ENCODE measurements around the gene TMPRSS4. TPM values are rescaled to one million over a fixed set of nuclear protein-coding genes. Genes with fewer than 3 reads are reported as not detected.

TMPRSS4 gene
- total RNA-seq, 1 donor from 2014 or later = not detected

DNA sequence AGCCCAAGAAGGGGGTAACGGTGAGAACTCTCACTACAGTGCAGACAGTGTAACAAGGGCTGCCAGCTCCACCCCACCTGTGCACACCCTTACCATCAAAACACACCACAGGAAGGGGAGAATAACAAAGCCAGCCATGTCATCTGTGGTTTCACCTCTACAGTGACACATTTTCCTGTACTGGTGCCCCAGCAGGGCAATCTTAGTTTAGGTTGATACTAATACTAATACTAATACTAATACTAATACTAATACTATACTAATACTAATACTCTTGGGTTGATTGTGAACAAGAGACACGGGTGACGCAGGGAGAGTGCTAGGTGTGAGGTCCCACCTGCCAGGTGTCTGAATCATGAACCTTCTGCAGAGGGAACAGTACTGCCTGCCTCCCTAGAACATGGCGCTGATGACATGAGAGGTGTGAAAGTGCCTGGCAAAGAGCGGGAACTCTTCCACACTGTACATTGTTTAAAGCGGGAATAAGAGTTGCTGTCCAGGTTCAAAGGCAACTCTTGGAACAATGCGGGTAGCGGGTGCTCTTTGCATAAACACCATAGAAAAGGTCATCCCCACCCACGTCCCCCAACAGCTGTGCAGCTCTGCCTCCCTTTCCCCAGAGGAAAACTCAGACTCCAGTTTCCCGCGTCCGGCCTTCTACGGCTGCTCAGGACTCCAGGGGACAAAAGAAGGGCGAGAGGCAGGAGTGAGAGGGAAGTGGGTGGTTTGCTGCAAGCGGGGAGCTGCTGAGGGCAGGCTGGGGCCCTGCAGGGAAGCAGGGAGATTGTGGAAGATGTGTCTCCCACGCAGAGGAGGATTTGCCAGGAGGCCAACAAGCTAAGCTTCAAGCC, 25.0 kb upstream of the TMPRSS4 start:
- Mint-ChIP-seq H3K9me3 (ENCODE audit: unreplicated experiment) (peaks cover 5% of the 10 kb centered on the region), H3K4me1 (ENCODE audit: low read depth, unreplicated experiment) (no peaks in the 10 kb centered on the region), H3K27ac (ENCODE audit: unreplicated experiment) (no peak overlapping the region), H3K36me3 (ENCODE audit: unreplicated experiment) (peaks cover 5% of the 10 kb centered on the region), H3K27me3 (ENCODE audit: unreplicated experiment) (peaks cover 2% of the 10 kb centered on the region), H3K4me3 (ENCODE audit: unreplicated experiment) (no peak overlapping the region)
- no peak for TF ChIP-seq CTCF (IDR thresholded peaks at IDR 0.05; ENCODE audit: partially characterized antibody, unreplicated experiment)
- no peak for DNase-seq

DNA sequence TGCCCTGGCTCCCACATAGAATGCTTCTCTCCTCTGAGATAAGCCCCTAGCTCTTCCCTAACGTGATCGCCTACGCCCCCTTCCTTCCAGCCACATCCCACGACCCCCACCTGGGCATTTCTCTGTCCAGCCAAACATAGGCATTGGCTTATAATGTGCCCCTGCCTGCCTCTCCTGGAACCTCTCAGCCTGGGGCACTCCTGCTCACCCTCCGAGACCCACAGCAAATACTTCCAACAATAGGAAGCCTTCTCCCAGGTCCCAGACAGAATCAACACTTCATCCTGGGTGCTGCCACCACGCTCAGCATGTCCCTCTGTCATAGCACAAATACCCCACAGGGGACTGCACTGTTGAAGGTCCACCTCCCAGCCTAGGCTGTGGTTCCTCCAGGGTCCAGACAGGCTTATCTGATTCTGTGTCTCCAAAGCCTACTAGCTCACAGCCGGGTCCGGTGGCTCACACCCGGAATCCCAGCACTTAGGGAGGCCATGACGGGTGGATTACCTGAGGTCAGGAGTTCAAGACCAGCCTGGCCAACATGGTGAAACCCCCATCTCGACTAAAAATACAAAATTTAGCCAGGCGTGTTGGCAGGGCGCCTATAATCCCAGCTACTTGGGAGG, 24.2 kb upstream of the TMPRSS4 start:
- Mint-ChIP-seq H3K9me3 (ENCODE audit: unreplicated experiment) (peaks cover 6% of the 10 kb centered on the region), H3K4me3 (ENCODE audit: unreplicated experiment) (no peak overlapping the region), H3K4me1 (ENCODE audit: low read depth, unreplicated experiment) (no peaks in the 10 kb centered on the region), H3K27ac (ENCODE audit: unreplicated experiment) (no peak overlapping the region), H3K36me3 (ENCODE audit: unreplicated experiment) (peaks cover 5% of the 10 kb centered on the region), H3K27me3 (ENCODE audit: unreplicated experiment) (peaks cover 8% of the 10 kb centered on the region)
- DNase-seq = no peak
- no peak for TF ChIP-seq CTCF (IDR thresholded peaks at IDR 0.05; ENCODE audit: partially characterized antibody, unreplicated experiment)

DNA sequence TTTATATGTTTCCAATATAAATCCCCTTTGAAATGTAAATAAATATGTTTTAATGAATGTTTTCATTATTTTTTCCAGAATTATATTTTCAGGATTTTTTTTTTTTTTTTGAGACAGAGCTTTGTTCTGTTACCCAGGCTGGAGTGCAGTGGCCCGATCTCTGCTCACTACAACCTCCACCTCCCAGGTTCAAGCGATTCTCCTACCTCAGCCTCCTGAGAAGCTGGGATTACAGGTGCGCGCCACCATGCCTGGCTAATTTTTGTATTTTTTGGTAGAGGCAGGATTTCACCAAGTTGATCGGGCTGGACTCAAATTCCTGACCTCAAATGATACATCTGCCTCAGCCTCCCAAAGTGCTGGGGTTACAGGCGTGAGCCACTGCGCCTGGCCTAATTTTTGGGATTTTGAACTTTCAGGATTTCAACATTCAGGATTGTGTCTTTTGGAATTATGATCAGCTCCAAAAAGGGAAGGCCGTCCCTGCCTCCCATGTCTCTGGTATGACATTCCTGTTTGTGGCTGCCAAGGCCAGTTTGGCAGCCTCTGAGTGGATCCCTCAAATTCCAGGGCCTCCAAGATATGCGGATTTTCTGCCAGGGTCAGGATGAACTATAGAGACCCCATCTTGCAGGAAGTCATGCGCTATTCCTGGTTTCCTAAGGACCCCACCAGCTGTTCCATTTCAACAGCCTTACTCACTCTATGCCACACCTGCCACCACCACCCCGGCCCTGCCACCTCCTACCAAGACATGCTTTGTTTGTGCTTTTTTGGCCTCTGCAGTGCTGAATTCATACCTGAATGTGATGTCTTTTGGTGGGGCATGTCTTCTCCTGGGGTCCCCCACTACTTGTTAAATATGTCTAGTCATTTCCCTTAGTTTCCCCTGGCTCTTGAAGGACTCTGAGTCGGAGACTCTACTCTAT, 21.9 kb upstream of the TMPRSS4 start:
- no peak for TF ChIP-seq CTCF (IDR thresholded peaks at IDR 0.05; ENCODE audit: partially characterized antibody, unreplicated experiment)
- Mint-ChIP-seq H3K27me3 (ENCODE audit: unreplicated experiment) (peaks cover 10% of the 10 kb centered on the region), H3K4me1 (ENCODE audit: low read depth, unreplicated experiment) (no peaks in the 10 kb centered on the region), H3K27ac (ENCODE audit: unreplicated experiment) (no peak overlapping the region), H3K9me3 (ENCODE audit: unreplicated experiment) (peaks cover 6% of the 10 kb centered on the region), H3K4me3 (ENCODE audit: unreplicated experiment) (no peak overlapping the region), H3K36me3 (ENCODE audit: unreplicated experiment) (peaks cover 5% of the 10 kb centered on the region)
- DNase-seq = no peak

GRCh38 chr11:118055966-118056365, 20.9 kb upstream of the TMPRSS4 start:
- TF ChIP-seq CTCF (IDR thresholded peaks at IDR 0.05; ENCODE audit: partially characterized antibody, unreplicated experiment) = no peak
- no peak for DNase-seq
- peaks cover 6% of the 10 kb centered on the region for H3K9me3 Mint-ChIP-seq (ENCODE audit: unreplicated experiment)
- no peak overlapping the region for H3K27ac Mint-ChIP-seq (ENCODE audit: unreplicated experiment)
- peaks cover 10% of the 10 kb centered on the region for H3K27me3 Mint-ChIP-seq (ENCODE audit: unreplicated experiment)
- H3K4me1 Mint-ChIP-seq (ENCODE audit: low read depth, unreplicated experiment) = peaks cover 1% of the 10 kb centered on the region
- peaks cover 5% of the 10 kb centered on the region for H3K36me3 Mint-ChIP-seq (ENCODE audit: unreplicated experiment)
- H3K4me3 Mint-ChIP-seq (ENCODE audit: unreplicated experiment) = no peak overlapping the region
